A549 treated with RU486 at 1 μM for 4 hours (cell line): ENCODE results near the gene KLHL36. TPM values are rescaled to one million over a fixed set of nuclear protein-coding genes. Genes with fewer than 3 reads are reported as not detected.

Source experiments
- total RNA-seq: library from RNA; stranded (reverse); fragments of 200-300 nt; extraction: Qiagen RNA extraction; gene quantifications from 5 replicates; pipeline ENCODE4 v1.2.3, GENCODE V29; 2022; ENCODE audit warnings: low read depth

Gene KLHL36
- 17.0 to 25.9 TPM (median 22.9 TPM) in 5 replicates for total RNA-seq

DNA sequence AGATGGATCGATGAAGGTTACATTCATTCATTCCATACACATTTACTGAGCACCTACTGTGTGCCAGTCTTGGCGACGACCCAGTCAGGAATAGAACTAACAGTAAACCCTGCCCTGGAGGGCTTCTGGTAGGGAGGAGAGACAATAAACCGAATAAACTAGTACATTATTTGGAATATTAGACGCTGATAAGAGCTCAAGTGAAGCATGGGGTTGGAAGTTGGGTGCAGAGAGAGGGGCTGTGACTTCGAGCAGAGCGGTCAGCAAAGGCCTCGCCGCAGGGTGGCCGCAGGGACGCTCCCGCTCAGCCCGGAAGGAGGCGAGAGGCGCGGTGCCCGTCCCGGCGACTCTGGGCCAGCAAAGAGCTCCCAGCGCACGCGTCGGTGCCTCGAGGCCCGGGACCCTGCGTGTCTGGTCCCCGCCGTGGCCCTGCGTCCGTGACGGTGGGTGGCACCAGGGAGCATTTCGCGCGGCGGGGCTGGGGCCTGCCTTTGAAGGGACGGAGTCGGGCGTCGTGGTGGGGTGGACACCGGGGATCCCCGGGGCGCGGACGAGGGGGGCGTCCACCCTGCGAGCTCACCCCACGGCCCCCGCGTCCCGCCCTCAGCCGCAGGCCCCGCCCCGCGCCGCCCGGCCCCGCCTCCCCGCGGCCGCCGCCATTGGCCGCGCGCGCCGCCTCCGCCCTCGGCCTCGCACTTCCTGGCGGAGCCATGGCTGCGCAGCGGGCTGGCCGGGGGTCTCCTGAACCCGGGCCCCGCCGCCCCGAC, at the start of gene KLHL36:
KLHL36 (plus strand) TSS at position 684 of the 767 bp plus-strand sequence. CDS start 2,357 bp downstream, outside the sequence.

GRCh38 chr16:84617791-84618580, 30.3 kb upstream of the KLHL36 start, which contains the start of gene COTL1:
Gene COTL1, minus strand, starts transcription at chr16:84618078. Its CDS starts 164 bp downstream, at chr16:84617914.

GRCh38 chr16:84699712-84700445, 51.6 kb downstream of the KLHL36 start, which contains the start of gene USP10:
Gene USP10, plus strand, starts transcription at chr16:84700000. Its CDS starts 91 bp downstream, at chr16:84700091.

Other genes with a start within 250 kb of the KLHL36 start
- 46.2 to 59.6 TPM (median 53.0 TPM) in 5 replicates for gene MEAK7, start 143.9 kb upstream of the KLHL36 start, total RNA-seq
- gene COTL1, start 30.4 kb upstream of the KLHL36 start, total RNA-seq: 468 to 629 TPM (median 585 TPM) in 5 replicates
- 79.3 to 86.7 TPM (median 82.4 TPM) in 5 replicates for gene USP10, start 51.5 kb downstream of the KLHL36 start, total RNA-seq
- 2.7 to 3.8 TPM (median 3.5 TPM) in 5 replicates for gene CRISPLD2, start 171.5 kb downstream of the KLHL36 start, total RNA-seq